Measurements from ENCODE around the gene MTHFD2L. TPM values are rescaled to one million over a fixed set of nuclear protein-coding genes. Genes with fewer than 3 reads are reported as not detected.

Gene MTHFD2L
- total and polyA plus RNA-seq, 9 donors = 5.8 to 19.3 (median 13.5) TPM

DNA sequence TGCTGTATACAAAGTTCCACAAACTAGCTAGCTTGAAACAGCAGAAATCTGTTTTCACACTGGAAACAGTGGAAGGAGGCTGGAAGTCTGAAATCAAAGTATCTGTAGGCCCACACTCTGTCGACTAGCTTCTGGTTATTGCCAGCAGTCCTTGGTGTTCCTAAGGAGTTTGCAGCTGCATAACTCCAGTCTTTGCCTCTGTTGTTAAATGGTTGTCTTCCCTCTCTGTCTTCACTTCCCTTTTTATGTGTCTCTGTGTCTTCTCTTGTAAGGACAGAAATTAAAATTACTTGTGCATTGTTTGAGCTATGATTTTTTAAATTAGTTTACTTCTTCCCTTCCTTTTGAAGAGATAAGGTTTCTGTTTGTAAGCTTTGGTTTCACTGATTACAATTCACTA lies 8.2 kb downstream of the MTHFD2L start:
- intact Hi-C loops (cut with DNase I) = no loop called here
- WGBS, 3 donors = 29 to 64% (median 36%) methylated on average over 1 of the region's 1 CpG
- Histone ChIP-seq H3K36me3 (no peaks in the 10 kb centered on the region), H3K4me1 (ENCODE audit: insufficient read depth) (no peaks in the 10 kb centered on the region), H3K9me3 (no peaks in the 10 kb centered on the region), H3K27me3 (no peaks in the 10 kb centered on the region), H3K4me3 (no peak overlapping the region), H3K27ac (no peak overlapping the region)
- TF ChIP-seq EP300 (IDR thresholded peaks at IDR 0.05) = no peak
- TF ChIP-seq, protein P1, sequence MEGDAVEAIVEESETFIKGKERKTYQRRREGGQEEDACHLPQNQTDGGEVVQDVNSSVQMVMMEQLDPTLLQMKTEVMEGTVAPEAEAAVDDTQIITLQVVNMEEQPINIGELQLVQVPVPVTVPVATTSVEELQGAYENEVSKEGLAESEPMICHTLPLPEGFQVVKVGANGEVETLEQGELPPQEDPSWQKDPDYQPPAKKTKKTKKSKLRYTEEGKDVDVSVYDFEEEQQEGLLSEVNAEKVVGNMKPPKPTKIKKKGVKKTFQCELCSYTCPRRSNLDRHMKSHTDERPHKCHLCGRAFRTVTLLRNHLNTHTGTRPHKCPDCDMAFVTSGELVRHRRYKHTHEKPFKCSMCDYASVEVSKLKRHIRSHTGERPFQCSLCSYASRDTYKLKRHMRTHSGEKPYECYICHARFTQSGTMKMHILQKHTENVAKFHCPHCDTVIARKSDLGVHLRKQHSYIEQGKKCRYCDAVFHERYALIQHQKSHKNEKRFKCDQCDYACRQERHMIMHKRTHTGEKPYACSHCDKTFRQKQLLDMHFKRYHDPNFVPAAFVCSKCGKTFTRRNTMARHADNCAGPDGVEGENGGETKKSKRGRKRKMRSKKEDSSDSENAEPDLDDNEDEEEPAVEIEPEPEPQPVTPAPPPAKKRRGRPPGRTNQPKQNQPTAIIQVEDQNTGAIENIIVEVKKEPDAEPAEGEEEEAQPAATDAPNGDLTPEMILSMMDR (IDR thresholded peaks at IDR 0.05) = no peak
- no peak for TF ChIP-seq POLR2A (IDR thresholded peaks at IDR 0.05)
- no peak for DNase-seq

DNA sequence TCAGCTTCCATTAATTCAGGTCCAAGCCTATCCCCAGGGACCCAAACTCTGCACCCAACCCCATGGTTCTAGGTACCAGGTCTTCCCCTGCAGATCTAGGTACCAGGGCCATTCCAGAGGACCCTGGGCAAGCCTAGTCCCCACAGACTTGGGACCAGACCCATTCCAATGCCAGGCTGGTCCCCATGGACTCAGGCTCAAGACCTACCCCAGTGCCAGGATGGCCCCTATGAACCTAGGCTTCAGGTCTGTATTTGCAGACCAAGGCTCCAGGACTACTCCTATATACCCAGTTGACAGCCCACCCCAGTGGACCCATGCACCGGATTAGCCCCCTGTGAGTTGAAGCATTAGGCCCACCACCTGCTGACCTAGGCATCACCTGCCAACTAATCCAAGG lies 8.9 kb downstream of the MTHFD2L start:
- DNase-seq = no peak
- Histone ChIP-seq H3K4me3 (no peak overlapping the region), H3K27me3 (no peaks in the 10 kb centered on the region), H3K27ac (no peak overlapping the region), H3K9me3 (no peaks in the 10 kb centered on the region), H3K4me1 (ENCODE audit: insufficient read depth) (no peaks in the 10 kb centered on the region), H3K36me3 (no peaks in the 10 kb centered on the region)
- TF ChIP-seq, protein P1 (IDR thresholded peaks at IDR 0.05) = no peak
- TF ChIP-seq EP300 (IDR thresholded peaks at IDR 0.05) (no peak), POLR2A (IDR thresholded peaks at IDR 0.05) (no peak)
- WGBS, 3 donors = 100% methylated on average over 1 of the region's 1 CpG
- intact Hi-C loops (cut with DNase I) = no loop called here

DNA sequence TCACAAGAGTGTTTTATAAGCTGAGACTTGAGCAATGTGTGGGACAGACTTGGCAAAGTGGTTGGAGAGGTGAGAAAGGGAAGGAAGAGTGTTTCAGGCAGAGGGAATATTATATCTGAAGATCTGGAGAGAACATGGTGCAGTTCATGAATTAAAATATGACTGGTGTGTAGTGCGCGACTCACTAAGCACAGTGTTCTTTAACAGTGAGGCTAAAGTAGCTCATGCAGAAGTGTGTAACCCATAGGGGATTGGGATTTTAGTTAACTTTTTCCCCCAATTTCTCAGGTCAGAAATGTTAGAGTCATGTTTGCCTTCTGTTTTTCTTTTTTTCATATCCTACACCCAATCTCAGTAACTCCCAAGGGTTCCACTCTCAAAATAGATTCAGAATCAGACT lies 9.7 kb downstream of the MTHFD2L start:
- Histone ChIP-seq H3K27me3 (no peaks in the 10 kb centered on the region), H3K9me3 (no peaks in the 10 kb centered on the region), H3K4me1 (ENCODE audit: insufficient read depth) (no peaks in the 10 kb centered on the region), H3K36me3 (no peaks in the 10 kb centered on the region), H3K4me3 (no peak overlapping the region), H3K27ac (no peak overlapping the region)
- DNase-seq = no peak
- no peak for TF ChIP-seq POLR2A (IDR thresholded peaks at IDR 0.05)
- TF ChIP-seq, protein P1 (IDR thresholded peaks at IDR 0.05) = no peak
- no peak for TF ChIP-seq EP300 (IDR thresholded peaks at IDR 0.05)
- intact Hi-C loops (cut with DNase I) = no loop called here
- WGBS, 3 donors = 98 to 99% (median 99%) methylated on average over 2 of the region's 2 CpGs

DNA sequence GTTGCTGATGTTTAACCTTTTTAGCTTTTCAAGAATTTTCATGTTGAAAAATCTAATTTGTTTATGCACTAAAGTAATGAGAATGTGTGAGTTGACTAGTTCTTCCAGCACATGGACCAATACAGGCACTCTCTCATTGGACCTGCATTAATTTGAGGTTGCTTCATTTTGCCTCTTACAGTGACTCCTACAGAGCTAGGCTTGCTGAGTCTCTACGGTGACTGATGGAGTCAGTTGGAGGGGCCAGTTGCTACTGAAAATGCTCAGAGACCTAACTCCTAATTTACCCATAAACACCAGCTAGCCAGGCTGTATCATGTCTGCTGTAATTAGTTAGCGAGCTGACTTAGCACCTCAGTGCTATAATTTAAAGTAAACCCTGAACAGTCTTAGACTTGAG lies 10.9 kb downstream of the MTHFD2L start:
- Histone ChIP-seq H3K27me3 (no peaks in the 10 kb centered on the region), H3K4me3 (no peak overlapping the region), H3K36me3 (no peaks in the 10 kb centered on the region), H3K27ac (no peak overlapping the region), H3K4me1 (ENCODE audit: insufficient read depth) (no peaks in the 10 kb centered on the region), H3K9me3 (no peaks in the 10 kb centered on the region)
- DNase-seq = no peak
- WGBS, 3 donors = 82 to 87% (median 86%) methylated on average over 2 of the region's 2 CpGs
- no peak for TF ChIP-seq POLR2A (IDR thresholded peaks at IDR 0.05)
- TF ChIP-seq, protein P1 (IDR thresholded peaks at IDR 0.05) = no peak
- TF ChIP-seq EP300 (IDR thresholded peaks at IDR 0.05) = no peak
- intact Hi-C loops (cut with DNase I) = no loop called here

DNA sequence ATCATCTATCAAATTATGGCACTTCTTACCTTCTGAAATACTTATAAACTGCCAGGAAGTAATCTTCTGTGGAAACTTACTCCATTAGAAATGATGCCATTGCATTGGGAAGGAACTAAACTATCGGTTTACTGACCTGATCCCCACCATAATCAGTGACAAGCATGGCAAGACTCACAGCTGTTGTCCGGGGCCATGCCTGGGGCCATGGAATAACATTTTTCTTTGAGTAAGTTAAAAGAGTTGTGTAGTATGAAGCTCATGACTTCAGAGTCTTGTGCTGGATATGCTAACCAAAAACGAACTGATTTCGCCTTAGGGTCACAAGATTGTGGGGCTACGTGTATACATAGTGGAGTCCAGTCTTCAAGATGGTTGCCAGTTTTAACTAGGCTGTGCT lies 15.4 kb downstream of the MTHFD2L start:
- H3K9me3 ChIP-seq = no peaks in the 10 kb centered on the region
- H3K36me3 ChIP-seq = no peaks in the 10 kb centered on the region
- intact Hi-C loops (cut with DNase I) = no loop called here
- H3K27ac ChIP-seq = no peak overlapping the region
- 77 to 92% (median 91%) methylated on average over 5 of the region's 5 CpGs for WGBS, 3 donors
- H3K4me3 ChIP-seq = no peak overlapping the region
- no peak for DNase-seq
- TF ChIP-seq EP300 (IDR thresholded peaks at IDR 0.05) (no peak), POLR2A (IDR thresholded peaks at IDR 0.05) (no peak)
- TF ChIP-seq, protein P1 (IDR thresholded peaks at IDR 0.05) = no peak
- no peaks in the 10 kb centered on the region for H3K4me1 ChIP-seq (ENCODE audit: insufficient read depth)
- H3K27me3 ChIP-seq = no peaks in the 10 kb centered on the region
